ENCODE results near the gene BRSK2.

The BRSK2 gene

GRCh38 chr11:1442163-1442562 is 52.4 kb downstream of the BRSK2 start:
- DNase-seq: peak in 8 of 42 donors; percentile 25 to 53 (median 41)
- intact Hi-C loops (cut with DNase I): no loop called here

GRCh38 chr11:1442807-1443366 is 53.2 kb downstream of the BRSK2 start:
- intact Hi-C loops (cut with DNase I): no loop called here
- DNase-seq: no peak

DNA sequence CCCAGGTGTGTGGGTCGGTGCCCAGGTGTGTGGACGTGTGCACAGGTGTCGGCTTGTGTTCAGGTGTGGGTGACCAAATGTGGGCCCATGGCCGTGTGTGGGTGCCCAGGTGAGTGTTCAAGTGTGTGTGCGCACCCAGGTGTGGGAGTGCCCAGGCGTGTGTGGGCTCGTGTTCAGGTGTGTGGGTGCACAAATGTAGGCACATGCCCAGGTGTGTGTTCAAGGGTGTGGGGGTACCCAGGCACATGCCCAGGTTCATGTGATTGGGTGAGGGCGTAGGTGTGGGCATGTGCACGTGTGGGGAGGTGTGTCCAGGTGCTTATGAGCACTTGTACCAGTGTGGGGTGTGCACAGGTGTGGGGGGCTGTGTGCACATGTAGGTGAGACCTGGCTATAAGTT is 54.0 kb downstream of the BRSK2 start:
- intact Hi-C loops (cut with DNase I): no loop called here
- DNase-seq: no peak

DNA sequence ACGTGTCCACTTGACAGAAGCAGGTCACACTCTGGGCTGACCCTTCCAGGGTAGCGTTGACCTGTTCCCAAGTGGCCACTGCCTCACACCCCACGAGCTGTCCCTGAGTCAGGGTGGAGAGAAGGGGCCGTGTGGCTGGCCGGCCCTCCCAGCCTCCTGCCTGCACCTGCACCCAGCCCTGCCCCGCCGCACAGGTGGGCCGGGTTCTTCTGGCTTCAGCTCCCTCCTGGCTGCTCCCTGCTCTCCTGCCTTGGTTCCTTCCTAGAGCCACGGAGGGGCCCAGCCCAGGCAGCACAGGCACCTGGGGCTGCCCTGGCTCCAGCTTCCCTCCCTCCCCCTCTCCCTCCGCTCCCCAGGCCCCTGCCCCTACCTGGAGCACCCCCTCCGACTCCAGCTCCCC is 54.6 kb downstream of the BRSK2 start:
- no peak for DNase-seq
- intact Hi-C loops (cut with DNase I): no loop called here

DNA sequence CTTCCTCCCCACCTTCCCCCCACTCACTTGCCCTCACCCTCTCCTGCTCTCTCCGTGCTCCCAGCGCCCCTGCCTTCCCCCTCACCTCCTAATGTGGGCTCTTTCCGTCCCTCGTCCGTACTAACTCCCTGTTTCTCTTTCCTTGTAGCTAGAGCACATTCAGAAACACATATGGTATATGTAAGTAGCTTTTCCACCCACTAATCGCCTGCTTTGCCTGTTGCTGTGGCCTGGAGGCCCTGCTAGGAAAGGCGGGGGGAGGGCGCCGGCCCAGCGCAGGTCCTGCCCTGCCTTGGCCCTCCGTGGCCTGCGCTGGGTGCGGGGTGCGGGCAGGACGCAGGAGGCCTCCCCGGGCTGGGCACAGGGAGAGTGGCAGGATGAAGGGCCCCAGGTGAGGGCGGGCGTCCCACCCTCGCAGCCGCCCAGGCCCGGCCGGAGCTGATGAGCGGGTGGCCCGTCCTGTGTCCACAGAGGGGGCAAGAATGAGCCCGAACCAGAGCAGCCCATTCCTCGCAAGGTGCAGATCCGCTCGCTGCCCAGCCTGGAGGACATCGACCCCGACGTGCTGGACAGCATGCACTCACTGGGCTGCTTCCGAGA is 55.2 kb downstream of the BRSK2 start:
- no peak for DNase-seq
- intact Hi-C loops (cut with DNase I): no loop called here

- intact Hi-C loops (cut with DNase I): no loop called here
- DNase-seq: no peak
Measured at GRCh38 chr11:1445741-1446445, 56.2 kb downstream of the BRSK2 start.

GRCh38 chr11:1446623-1447022 is 56.9 kb downstream of the BRSK2 start:
- DNase-seq: no peak
- intact Hi-C loops (cut with DNase I): no loop called here

- intact Hi-C loops (cut with DNase I): no loop called here
- peak in 32 of 42 donors; percentile 37 to 80 (median 56) for DNase-seq
Measured at GRCh38 chr11:1447845-1448825, 58.4 kb downstream of the BRSK2 start.

GRCh38 chr11:1448882-1449281 is 59.1 kb downstream of the BRSK2 start:
- intact Hi-C loops (cut with DNase I): no loop called here
- no peak for DNase-seq

GRCh38 chr11:1449490-1450243 is 59.9 kb downstream of the BRSK2 start:
- intact Hi-C loops (cut with DNase I): loop anchor here (10.0 kb wide), 1 partner anchor 65 kb away; the partner anchor contains the start of gene BRSK2
- no peak for DNase-seq

DNA sequence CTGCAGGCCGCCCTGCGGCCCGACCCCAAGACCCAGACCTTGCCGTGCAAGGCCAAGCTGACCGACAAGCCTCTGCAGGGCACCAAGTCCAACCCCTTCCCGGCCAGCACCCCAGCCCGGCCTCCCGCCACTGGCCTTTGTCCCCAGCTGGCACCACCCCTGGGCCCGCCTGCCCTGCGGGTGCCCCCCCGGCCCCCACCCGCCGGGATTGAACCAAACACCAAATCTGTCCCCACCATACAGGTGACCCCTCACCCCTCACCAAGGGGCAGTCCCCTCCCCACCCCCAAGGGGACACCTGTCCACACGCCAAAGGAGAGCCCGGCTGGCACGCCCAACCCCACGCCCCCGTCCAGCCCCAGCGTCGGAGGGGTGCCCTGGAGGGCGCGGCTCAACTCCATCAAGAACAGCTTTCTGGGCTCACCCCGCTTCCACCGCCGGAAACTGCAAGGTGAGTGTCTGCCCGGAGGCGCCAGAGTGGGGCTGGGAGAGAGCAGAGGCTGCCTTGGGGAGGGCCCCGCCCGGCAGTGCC is 60.7 kb downstream of the BRSK2 start:
- intact Hi-C loops (cut with DNase I): loop anchor here (10.0 kb wide), 1 partner anchor 66 kb away; the partner anchor contains the start of gene BRSK2
- DNase-seq: no peak

- intact Hi-C loops (cut with DNase I): loop anchor here (10.0 kb wide), 1 partner anchor 66 kb away; the partner anchor contains the start of gene BRSK2
Measured at GRCh38 chr11:1450949-1451710, 61.4 kb downstream of the BRSK2 start.

GRCh38 chr11:1451781-1452470 is 62.2 kb downstream of the BRSK2 start:
- intact Hi-C loops (cut with DNase I): loop anchor here (10.0 kb wide), 1 partner anchor 67 kb away; the partner anchor contains the start of gene BRSK2
- no peak for DNase-seq

More at GRCh38 chr11:1450949-1451710, 61.4 kb downstream of the BRSK2 start:
- DNase-seq: no peak

DNA sequence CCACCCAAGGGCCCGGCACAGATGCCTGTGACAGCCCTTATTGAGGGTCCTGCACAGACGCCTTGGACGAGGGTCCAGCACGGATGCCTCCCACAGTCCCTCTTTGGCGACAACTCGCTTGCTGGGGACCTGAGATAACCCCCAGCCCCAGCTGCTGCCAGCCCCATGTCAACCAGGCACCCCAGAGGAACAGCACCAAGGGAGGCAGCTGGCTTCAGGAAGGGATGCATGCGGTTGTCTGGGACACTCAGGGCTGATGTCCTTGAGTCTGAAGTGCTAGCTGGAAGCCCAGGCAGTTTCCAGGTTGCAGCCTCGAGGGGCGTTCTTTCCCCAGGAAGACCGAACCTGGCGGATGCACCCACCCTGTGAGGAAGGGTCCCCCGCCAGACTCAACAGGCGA is 63.0 kb downstream of the BRSK2 start:
- DNase-seq: no peak
- intact Hi-C loops (cut with DNase I): loop anchor here (10.0 kb wide), 1 partner anchor 68 kb away; the partner anchor contains the start of gene BRSK2

GRCh38 chr11:1453611-1454034 is 63.9 kb downstream of the BRSK2 start:
- intact Hi-C loops (cut with DNase I): loop anchor here (10.0 kb wide), 1 partner anchor 69 kb away; the partner anchor contains the start of gene BRSK2
- DNase-seq: peak in 9 of 42 donors; percentile 36 to 63 (median 43)

DNA sequence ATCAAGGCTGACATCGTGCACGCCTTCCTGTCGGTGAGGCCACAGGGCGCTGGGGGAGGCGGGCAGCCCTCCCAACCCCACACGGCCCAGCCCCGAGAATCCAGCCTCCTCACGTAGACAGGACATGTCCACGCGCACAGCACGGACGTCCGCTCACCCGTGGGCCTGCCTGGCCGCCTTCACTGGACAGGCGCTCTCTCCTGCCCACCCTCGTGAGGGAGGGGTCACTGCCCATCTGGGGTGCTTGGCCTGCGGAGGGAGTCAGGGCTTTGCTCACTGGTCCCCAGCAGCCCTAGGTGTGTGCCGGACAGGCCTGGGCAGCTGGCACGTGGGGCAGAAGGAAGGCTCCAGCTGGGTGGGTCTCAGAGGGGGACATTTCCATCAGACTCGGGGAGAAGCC is 64.8 kb downstream of the BRSK2 start:
- DNase-seq: no peak
- intact Hi-C loops (cut with DNase I): loop anchor here (10.0 kb wide), 1 partner anchor 70 kb away; the partner anchor contains the start of gene BRSK2

Data from head of caudate nucleus (tissue), 42 donors.